Measurements from ENCODE around the gene TXNRD3.
"Not testable (repeated sequence)": the region's sequence is repeated elsewhere in the genome, so short reads cannot be mapped to it uniquely, and the experiment has no call there.

The TXNRD3 gene

GRCh38 chr3:126606001-126606400 lies 48.9 kb downstream of the TXNRD3 start:
- no peaks in the 10 kb centered on the region for H3K27me3 Mint-ChIP-seq

GRCh38 chr3:126604691-126605090 lies 50.2 kb downstream of the TXNRD3 start:
- no peaks in the 10 kb centered on the region for H3K27me3 Mint-ChIP-seq
- H3K4me1 Mint-ChIP-seq (ENCODE audit: low read depth), result no peaks in the 10 kb centered on the region
- H3K9me3 Mint-ChIP-seq (ENCODE audit: low read depth), result no peaks in the 10 kb centered on the region
- no peak overlapping the region for H3K4me3 Mint-ChIP-seq
- peaks cover 30% of the 10 kb centered on the region for H3K36me3 Mint-ChIP-seq
- H3K27ac Mint-ChIP-seq, result no peak overlapping the region

More at GRCh38 chr3:126606001-126606400, 48.9 kb downstream of the TXNRD3 start:
- H3K9me3 Mint-ChIP-seq (ENCODE audit: low read depth), result no peaks in the 10 kb centered on the region
- H3K27ac Mint-ChIP-seq, result no peak overlapping the region
- H3K36me3 Mint-ChIP-seq, result peaks cover 30% of the 10 kb centered on the region
- H3K4me1 Mint-ChIP-seq (ENCODE audit: low read depth), result no peaks in the 10 kb centered on the region
- H3K4me3 Mint-ChIP-seq, result no peak overlapping the region

GRCh38 chr3:126599101-126599500 lies 55.8 kb downstream of the TXNRD3 start:
- Mint-ChIP-seq H3K4me3 (no peak overlapping the region), H3K9me3 (ENCODE audit: low read depth) (peaks cover 4% of the 10 kb centered on the region), H3K4me1 (ENCODE audit: low read depth) (no peaks in the 10 kb centered on the region), H3K27ac (no peak overlapping the region), H3K36me3 (peaks cover 13% of the 10 kb centered on the region), H3K27me3 (no peaks in the 10 kb centered on the region)

DNA sequence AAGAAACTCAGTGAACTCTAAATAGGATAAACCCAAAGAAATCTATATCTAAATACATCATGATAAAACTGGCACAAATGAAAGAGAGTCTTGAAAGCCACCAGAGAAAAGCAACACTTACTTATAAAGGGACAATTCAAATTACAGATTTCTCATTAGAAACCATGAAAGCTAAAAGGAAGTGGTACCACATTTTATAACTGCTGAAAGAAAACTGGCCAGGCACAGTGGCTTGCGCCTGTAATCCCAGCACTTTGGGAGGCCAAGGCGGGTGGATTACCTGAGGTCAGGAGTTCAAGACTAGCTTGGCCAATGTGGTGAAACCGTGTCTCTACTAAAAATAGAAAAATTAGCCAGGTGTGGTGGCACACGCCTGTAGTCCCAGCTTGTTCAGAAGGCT lies 59.4 kb downstream of the TXNRD3 start:
- not testable (repeated sequence) for H3K27me3 Mint-ChIP-seq; H3K27ac Mint-ChIP-seq; H3K36me3 Mint-ChIP-seq; H3K4me3 Mint-ChIP-seq; H3K4me1 Mint-ChIP-seq (ENCODE audit: low read depth)
- H3K9me3 Mint-ChIP-seq (ENCODE audit: low read depth), result peaks cover 10% of the 10 kb centered on the region

GRCh38 chr3:126591515-126591914 lies 63.4 kb downstream of the TXNRD3 start:
- H3K27ac Mint-ChIP-seq; H3K27me3 Mint-ChIP-seq; H3K4me1 Mint-ChIP-seq (ENCODE audit: low read depth); H3K4me3 Mint-ChIP-seq: not testable (repeated sequence)
- peaks cover 13% of the 10 kb centered on the region for H3K36me3 Mint-ChIP-seq
- H3K9me3 Mint-ChIP-seq (ENCODE audit: low read depth), result peaks cover 14% of the 10 kb centered on the region

DNA sequence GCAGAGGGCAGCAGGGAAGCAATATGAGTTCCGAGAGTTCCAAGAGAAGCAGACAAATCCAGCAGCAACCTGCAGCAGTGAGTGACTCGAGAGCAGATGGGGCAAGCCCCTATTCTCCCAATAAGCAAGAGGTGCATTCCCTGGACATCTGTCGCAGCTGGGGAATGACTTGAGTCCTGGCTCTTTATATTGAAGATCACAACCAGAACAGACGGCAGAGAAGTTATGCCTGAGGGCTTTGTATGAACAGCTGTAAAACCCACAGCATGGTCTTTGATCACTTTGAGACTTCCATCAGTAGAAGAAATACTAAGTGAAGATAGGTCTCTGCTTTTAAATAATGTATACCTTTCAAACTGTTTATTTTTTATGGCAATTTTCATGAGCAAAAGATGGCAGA lies 72.6 kb downstream of the TXNRD3 start:
- H3K36me3 Mint-ChIP-seq, result no peaks in the 10 kb centered on the region
- no peaks in the 10 kb centered on the region for H3K9me3 Mint-ChIP-seq (ENCODE audit: low read depth)
- no peak overlapping the region for H3K27ac Mint-ChIP-seq
- H3K27me3 Mint-ChIP-seq, result no peaks in the 10 kb centered on the region
- H3K4me1 Mint-ChIP-seq (ENCODE audit: low read depth), result no peaks in the 10 kb centered on the region
- no peak overlapping the region for H3K4me3 Mint-ChIP-seq

DNA sequence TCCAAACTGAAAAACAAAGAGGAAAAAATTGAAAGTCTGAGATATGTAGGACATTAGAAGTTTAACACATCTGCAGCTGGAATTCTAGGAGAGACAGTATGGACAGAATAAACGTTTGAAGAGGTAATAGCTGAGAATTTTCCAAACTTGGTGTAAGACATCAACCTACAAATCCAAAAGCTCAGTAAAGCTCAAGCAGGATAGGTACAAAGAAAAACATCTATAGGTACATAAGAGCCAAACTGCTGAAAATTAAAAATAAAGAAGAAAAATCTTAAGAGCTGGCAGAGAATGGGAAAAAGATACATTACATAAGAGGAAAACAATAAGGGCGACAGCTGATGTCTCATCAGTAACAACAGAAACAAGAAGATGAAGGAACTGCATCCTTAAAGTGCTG lies 73.4 kb downstream of the TXNRD3 start:
- Mint-ChIP-seq H3K27ac (no peak overlapping the region), H3K36me3 (no peaks in the 10 kb centered on the region), H3K27me3 (no peaks in the 10 kb centered on the region), H3K4me1 (ENCODE audit: low read depth) (no peaks in the 10 kb centered on the region), H3K9me3 (ENCODE audit: low read depth) (no peaks in the 10 kb centered on the region), H3K4me3 (no peak overlapping the region)

GRCh38 chr3:126580746-126581145 lies 74.2 kb downstream of the TXNRD3 start:
- H3K9me3 Mint-ChIP-seq (ENCODE audit: low read depth), result no peaks in the 10 kb centered on the region
- H3K27ac Mint-ChIP-seq, result no peak overlapping the region
- H3K36me3 Mint-ChIP-seq, result no peaks in the 10 kb centered on the region
- H3K4me3 Mint-ChIP-seq, result no peak overlapping the region
- H3K4me1 Mint-ChIP-seq (ENCODE audit: low read depth), result no peaks in the 10 kb centered on the region
- H3K27me3 Mint-ChIP-seq, result no peaks in the 10 kb centered on the region

DNA sequence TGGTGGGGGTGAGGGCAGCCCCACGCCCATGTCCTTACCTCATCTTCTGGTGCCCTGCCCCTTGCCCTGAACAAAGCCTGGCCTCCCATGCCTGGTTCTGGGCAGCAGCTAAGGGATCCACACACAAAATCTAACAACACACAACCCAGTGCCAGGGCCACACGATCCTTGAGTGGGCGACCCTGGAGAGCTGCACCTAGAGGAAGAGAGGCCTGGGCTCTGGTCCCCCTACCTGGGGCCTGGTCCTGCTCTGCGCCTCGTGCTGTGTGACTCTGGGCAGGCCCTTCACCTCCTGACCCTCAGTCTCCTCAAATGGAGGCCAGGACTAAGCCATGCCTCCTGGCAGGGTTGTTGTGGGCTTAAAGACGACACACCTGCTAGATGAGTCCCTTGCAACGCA lies 76.2 kb downstream of the TXNRD3 start:
- Mint-ChIP-seq H3K27me3 (no peaks in the 10 kb centered on the region), H3K9me3 (ENCODE audit: low read depth) (no peaks in the 10 kb centered on the region), H3K27ac (no peak overlapping the region), H3K4me3 (no peak overlapping the region), H3K36me3 (no peaks in the 10 kb centered on the region), H3K4me1 (ENCODE audit: low read depth) (no peaks in the 10 kb centered on the region)

GRCh38 chr3:126577261-126577660 lies 77.7 kb downstream of the TXNRD3 start:
- Mint-ChIP-seq H3K4me1 (ENCODE audit: low read depth) (no peaks in the 10 kb centered on the region), H3K4me3 (no peak overlapping the region), H3K27me3 (no peaks in the 10 kb centered on the region), H3K27ac (no peak overlapping the region), H3K36me3 (no peaks in the 10 kb centered on the region), H3K9me3 (ENCODE audit: low read depth) (no peaks in the 10 kb centered on the region)

GRCh38 chr3:126573492-126574117 lies 81.3 kb downstream of the TXNRD3 start:
- Mint-ChIP-seq H3K4me3 (no peak overlapping the region), H3K9me3 (ENCODE audit: low read depth) (no peaks in the 10 kb centered on the region)

DNA sequence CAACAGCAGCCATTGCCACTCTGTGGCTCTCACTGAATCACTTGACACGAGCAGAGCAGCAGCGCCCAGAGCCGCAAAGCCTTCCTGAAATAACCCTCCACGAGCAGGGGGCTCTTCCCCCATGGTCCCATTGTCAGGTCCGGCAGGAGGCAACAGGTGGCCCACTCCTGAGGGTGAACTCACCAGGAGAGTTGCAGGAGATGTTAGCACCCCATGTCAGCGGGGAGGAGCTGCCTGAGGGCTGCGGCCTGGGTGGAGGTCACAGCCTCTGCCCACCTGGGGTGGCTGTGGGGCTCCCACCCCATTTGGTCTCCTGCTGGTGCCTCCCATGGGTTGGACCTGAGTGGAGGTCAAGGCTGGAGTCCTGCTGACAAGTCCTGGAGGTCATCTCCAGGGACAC lies 83.8 kb downstream of the TXNRD3 start:
- Mint-ChIP-seq H3K9me3 (ENCODE audit: low read depth) (no peaks in the 10 kb centered on the region), H3K4me3 (no peak overlapping the region), H3K4me1 (ENCODE audit: low read depth) (no peaks in the 10 kb centered on the region), H3K27ac (no peak overlapping the region), H3K36me3 (no peaks in the 10 kb centered on the region), H3K27me3 (no peaks in the 10 kb centered on the region)

More at GRCh38 chr3:126573492-126574117, 81.3 kb downstream of the TXNRD3 start:
- Mint-ChIP-seq H3K36me3 (no peaks in the 10 kb centered on the region), H3K4me1 (ENCODE audit: low read depth) (no peaks in the 10 kb centered on the region), H3K27ac (no peak overlapping the region), H3K27me3 (no peaks in the 10 kb centered on the region)

DNA sequence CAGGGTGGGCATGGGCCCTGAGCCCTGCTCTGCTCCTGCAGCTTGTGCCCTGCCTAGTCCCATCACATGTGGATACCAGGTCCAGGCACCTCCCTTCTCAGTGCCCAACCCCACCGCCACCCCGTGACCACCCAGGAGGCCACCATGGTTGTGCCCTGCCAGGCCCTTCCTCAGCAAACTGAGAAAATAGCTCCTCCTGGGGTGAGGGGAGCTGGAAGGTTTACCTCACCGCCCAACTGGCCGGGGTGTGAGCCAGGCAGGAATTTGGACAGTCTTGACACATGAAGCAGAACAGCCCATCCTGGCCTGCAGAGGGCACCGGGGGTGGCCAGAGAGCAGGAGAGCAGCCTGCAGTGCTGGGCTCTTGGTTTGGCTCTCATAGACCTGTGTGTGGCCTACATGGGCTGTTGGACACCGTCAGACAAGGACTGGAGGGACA lies 84.8 kb downstream of the TXNRD3 start:
- Mint-ChIP-seq H3K27me3 (peaks cover 3% of the 10 kb centered on the region), H3K27ac (no peak overlapping the region)

GRCh38 chr3:126569390-126569975 lies 85.4 kb downstream of the TXNRD3 start:
- no peak overlapping the region for H3K27ac Mint-ChIP-seq
- H3K4me1 Mint-ChIP-seq (ENCODE audit: low read depth), result no peaks in the 10 kb centered on the region
- no peaks in the 10 kb centered on the region for H3K9me3 Mint-ChIP-seq (ENCODE audit: low read depth)
- no peak overlapping the region for H3K4me3 Mint-ChIP-seq
- H3K36me3 Mint-ChIP-seq, result peaks cover 2% of the 10 kb centered on the region
- H3K27me3 Mint-ChIP-seq, result peaks cover 5% of the 10 kb centered on the region

More for the DNA sequence above, 84.8 kb downstream of the TXNRD3 start:
- no peaks in the 10 kb centered on the region for H3K9me3 Mint-ChIP-seq (ENCODE audit: low read depth)
- peaks cover 2% of the 10 kb centered on the region for H3K36me3 Mint-ChIP-seq
- H3K4me3 Mint-ChIP-seq, result no peak overlapping the region
- H3K4me1 Mint-ChIP-seq (ENCODE audit: low read depth), result no peaks in the 10 kb centered on the region

DNA sequence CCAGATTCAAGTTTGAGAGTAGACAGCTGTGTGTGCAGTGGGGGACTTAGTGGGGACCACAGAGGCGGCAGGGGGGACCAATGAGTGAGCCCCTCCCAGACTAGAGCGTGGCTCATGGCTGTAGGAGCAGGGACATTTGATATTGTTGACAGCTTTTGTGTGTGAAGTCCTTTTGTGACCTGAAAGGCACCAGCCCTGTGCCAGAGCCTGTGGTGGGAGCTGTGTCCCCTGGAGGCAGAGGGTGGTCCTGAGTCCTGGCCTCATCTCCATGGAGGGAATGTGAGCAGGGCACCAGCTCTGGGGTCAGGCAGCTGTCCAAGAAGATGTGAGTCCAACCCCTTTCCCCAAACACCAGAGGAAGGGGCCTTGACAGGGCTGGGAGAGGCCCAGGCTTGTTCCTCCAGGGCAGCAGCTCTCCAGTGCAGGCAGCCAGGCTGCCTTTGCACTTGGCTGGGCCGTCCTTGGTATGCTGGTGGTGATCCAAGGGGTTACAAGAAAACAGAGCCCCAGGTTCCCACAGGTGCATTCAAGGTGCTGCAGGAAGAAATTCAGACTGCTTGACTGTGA lies 86.1 kb downstream of the TXNRD3 start:
- H3K27ac Mint-ChIP-seq, result no peak overlapping the region
- no peaks in the 10 kb centered on the region for H3K9me3 Mint-ChIP-seq (ENCODE audit: low read depth)
- H3K4me3 Mint-ChIP-seq, result no peak overlapping the region
- H3K27me3 Mint-ChIP-seq, result peaks cover 5% of the 10 kb centered on the region
- H3K36me3 Mint-ChIP-seq, result peaks cover 2% of the 10 kb centered on the region
- no peaks in the 10 kb centered on the region for H3K4me1 Mint-ChIP-seq (ENCODE audit: low read depth)
